DMS 273 treated with DMSO at 0.1 percent for 48 hours (cell line): ENCODE measurements around the gene BCL2.

Source experiments
- DNase-seq: peaks from one replicate; lab custom pipeline; 2025; lab: John Stamatoyannopoulos, UW

Gene BCL2

DNA sequence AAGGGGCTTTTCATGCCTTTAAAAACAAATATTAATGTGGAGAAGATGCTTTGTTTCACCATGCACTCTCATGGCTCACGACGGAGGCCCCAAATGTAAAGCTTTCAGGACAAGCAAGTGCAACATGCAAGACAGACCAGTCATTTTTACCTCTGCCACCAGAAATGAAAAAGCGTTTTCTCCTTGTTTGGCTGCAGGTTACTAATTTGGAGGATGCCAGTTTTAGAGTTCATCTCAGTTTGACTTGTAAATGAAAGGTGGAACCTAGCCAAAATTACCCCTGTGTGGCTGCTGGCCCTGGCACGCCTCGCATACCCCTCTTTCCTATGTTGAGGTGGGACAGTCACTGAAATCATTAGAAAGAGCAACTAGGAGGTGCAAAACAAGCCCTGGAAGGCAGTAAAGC, 138.6 kb downstream of the BCL2 start:
- DNase-seq: no peak

DNA sequence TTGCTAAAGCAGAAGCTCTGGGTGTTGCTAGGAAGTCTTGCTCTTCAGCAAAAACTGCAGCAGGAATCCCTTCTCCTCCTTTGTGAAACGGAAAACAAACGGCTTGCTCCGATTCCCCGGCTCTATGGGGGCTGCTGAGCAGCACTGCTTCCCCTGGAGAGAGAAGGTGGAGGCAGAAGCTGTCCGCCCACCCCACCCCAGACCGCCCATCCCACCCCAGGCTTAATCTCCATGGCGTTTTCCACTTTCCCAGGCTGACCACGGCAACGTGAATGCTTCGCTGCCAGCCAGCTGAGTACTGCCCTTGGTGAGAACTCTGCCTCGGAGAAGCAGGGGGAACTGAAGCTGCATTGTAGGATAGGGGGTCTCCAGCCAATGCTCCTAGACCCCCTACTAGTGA, 139.2 kb downstream of the BCL2 start:
- DNase-seq: no peak

GRCh38 chr18:63179422-63179821, 140.1 kb downstream of the BCL2 start:
- DNase-seq: no peak

- DNase-seq: no peak
Observed at GRCh38 chr18:63178971-63179370, 140.6 kb downstream of the BCL2 start.

DNA sequence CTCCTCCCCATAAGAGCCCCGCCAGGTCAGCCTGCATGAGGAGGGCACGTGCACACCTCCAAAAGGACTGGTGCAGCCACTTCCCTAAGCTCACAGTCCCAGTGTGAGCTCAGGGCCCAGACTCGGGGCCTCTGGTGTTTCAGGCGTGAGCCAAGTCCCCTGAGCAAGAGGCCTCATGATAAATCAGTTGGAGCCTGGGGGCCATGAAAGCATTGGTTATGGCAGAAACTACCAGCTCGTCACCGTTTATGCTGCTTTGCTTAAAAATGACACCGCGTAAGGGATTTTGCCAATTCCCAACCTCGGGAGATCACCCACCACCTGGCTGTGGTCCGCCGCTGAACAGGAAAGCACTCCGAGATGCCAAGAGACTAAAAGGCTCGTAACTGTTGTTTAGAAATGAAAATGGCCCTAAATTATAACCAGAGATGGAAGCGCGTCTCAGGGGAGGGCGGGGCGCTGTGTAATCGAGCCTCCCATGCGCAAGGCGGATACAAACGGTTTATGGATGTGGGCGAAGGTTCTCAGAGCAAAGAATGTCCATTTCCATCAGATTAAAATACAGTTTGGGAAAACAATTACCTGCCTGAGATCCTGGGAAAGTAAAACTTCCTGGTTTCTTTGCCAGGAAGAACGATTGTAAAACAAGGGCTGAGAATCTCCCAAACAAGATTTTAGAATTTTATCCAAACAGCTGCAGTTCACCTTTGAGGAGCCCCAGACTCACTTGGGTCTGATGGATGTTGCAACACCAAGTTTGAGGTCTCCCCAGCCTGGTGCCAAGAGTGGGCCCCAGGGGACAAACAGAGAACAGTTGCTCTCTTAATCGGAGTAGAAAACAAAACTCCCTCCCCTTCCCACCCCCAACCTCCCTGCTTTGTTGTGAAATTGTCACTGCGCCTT, 141.4 kb downstream of the BCL2 start:
- no peak for DNase-seq

DNA sequence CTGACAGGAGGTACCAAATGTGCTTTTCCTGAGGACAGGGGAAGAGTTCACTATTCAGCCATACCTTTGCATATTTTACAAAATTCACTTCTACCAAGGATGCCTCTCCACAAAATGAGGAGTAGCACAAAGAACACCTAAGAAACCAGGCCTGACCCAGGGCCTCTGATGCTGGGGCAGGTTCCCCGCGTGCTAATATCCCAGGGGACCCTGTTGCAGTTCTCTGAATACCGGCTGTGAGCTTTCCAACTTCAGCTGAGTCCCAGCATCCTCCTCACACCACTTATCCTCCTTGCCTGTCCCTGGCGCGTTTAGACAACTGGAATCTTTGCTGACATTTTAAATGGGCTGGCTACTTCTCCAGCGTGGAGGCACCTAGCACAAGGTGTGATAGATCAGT, 142.3 kb downstream of the BCL2 start:
- DNase-seq: no peak

DNA sequence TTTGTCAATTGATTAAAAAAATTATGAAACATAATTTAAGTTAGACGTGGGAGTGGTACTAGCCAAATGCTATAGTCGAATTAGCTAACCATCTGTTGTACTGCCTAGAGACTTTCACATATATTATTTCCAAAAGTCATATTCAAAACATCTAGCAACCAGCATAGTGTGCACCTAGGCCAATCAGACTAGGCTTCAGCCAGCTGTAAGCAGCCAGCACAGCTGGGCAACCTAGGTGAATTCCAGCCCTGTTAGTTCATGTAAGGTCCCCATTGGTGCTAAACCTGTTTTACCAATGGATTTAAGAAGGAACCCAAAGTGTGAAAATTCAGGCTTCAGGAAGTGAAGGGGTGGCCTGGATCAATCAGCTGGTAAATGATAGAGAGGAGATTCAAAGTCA, 144.3 kb downstream of the BCL2 start:
- no peak for DNase-seq

DNA sequence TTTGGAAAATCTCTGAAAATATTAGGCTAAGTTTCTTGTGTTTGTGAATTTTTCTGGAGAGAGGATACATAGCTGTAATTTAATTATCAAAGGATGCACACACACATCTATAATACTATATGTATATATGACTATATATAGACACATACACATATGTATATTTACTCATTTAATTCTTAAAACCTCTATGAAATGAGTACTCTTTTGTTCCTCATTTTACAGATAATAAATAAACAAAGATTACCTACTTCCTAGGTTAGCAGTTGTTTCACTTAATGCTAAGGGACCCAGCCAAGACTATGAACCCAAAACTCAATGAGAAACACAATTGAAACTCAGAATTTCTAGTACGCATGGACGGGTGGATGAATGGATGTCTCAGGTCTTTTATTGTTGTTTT, 145.6 kb downstream of the BCL2 start:
- DNase-seq: no peak

GRCh38 chr18:63169853-63170252, 149.7 kb downstream of the BCL2 start:
- no peak for DNase-seq

DNA sequence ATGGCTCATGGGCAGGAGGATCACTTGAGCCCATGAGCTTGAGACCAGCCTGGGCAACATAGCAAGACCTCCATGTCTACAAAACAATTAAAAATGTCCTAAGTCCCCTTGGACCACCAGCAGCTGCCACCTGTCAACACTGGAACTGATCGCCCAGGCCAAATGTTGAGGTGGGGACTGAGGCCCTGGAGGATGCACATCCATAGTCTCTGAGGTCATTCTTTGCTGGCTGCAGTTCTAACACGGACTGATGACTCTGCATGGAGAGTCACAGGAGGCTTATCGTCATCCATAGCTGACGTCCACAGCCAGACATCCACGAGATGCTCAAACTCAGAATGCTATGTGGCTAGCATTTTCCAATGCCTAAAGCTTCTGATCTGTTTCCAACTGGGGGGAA, 151.3 kb downstream of the BCL2 start:
- DNase-seq: no peak

- no peak for DNase-seq
Observed at GRCh38 chr18:63166142-63166541, 153.4 kb downstream of the BCL2 start.

GRCh38 chr18:63164396-63164795, 155.2 kb downstream of the BCL2 start:
- no peak for DNase-seq

DNA sequence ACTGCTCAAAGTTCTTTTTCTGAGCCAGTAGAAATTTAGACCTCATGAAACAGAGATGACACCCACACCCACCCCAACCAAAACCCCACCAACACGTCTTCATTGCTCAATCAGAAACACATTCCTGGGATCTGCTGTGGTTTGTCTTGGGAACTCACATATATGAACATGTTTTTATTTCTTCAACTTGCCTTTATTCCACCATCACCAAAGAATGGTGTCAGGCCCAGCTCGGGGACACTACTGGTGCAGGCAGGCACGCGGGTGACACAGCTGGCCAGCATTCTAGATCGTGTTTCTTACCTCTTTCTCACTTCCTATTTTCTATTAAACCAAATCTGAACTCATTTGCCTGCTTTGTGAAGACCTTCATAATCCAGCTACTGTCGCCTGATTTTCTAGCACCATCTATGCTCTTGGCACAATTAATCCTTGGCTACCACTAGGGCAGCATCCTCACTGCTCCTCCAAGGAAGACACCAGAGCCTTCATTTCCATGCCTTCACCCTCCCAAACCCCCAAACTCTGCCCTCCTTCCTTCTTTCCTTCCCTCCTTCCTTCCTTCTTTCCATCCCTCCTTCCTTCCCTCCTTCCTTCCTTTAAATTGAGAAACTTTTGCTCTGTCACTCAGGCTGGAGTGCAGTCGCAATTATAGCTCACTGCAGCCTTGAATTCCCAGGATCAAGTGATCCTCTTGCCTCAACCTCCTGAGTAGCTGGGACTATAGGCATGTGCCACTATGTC, 157.1 kb downstream of the BCL2 start:
- no peak for DNase-seq

DNA sequence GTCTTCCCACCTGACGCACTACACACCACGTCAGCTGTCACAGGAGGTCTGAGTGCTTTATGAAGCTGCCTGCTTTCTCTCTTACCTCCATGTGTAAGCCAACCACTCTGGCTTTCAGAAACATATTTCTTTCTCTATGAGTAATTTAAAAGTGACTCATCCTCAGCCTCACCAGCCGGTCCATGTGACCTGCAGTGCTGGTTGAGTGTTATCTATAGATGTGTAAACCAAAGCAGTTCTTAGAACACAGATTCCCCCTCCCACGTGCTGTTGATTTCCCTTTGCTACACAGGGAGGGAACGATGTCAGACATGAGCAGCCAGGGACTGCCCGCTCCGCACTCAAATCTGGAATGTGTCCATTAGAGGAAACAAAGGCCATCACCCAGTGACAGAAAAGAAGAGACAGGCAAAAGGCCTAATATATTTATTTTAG, 157.8 kb downstream of the BCL2 start:
- no peak for DNase-seq

- no peak for DNase-seq
Observed at GRCh38 chr18:63161032-63161760, 158.4 kb downstream of the BCL2 start.

DNA sequence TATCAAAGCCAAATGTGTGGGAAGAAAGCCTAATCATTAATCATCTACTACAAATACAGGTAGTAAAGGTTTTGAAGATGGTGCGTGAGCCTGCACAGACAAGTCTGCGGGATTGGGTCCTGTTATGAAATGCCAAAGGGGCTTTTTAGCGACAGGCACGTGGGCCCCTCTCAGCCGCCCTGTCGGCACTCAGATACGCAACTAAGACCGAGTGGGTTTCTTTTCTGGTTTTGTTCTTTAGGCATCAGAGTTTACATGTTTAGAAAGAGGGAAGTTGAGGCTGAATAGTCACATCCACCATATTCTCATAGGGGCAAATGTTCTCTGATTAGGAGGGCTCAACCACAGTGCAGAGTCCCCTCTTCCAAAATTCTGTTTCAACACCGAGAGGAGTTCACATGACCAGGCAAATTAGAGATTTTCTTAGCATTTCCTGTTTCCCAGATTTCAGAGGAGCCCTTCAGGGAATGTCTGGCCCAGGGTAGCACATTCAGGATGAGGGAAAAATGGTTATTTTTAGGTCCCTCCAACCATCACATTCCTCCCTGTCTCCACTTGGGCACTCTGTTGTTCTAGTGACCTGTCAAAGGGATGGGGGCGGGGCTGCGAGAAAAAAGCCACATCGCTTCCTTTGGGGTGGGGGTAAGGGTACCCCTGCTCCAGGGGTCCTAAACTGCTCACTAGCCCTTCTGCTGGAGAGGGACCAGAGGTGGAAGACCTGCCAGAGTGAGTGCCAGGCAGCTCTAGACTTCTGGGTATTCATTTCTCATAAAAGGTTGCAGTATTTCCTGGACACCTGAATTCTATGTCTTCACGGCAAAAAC, 159.2 kb downstream of the BCL2 start:
- no peak for DNase-seq

GRCh38 chr18:63159590-63159989, 160.0 kb downstream of the BCL2 start:
- DNase-seq: no peak

GRCh38 chr18:63158676-63159291, 160.8 kb downstream of the BCL2 start:
- DNase-seq: no peak

- no peak for DNase-seq
Observed at GRCh38 chr18:63158012-63158631, 161.4 kb downstream of the BCL2 start.

GRCh38 chr18:63157293-63158011, 162.1 kb downstream of the BCL2 start:
- DNase-seq: no peak
